Hepatocyte (in vitro differentiated cells): ENCODE data around the gene KRT7. TPM values are rescaled to one million over a fixed set of nuclear protein-coding genes. Genes with fewer than 3 reads are reported as not detected.

Source experiments
- DNase-seq: peaks from one replicate; pipeline ENCODE4 v3.0.0-alpha.2; 2016; ENCODE audit warnings: low spot score
- H2AFZ ChIP-seq: fragments of 200-600 bp; sonication (generic); 2 replicates; pipeline ENCODE4 v1.6.0; 2016; ENCODE audit warnings: antibody characterized with exemption, mild to moderate bottlenecking
- H3K27ac ChIP-seq: fragments of 200-600 bp; sonication (generic); 2 replicates; pipeline ENCODE4 v1.5.1; 2016; ENCODE audit warnings: mild to moderate bottlenecking
- H3K27me3 ChIP-seq: fragments of 200-600 bp; sonication (generic); 2 replicates; pipeline ENCODE4 v1.6.1; 2016
- H3K36me3 ChIP-seq: fragments of 200-600 bp; sonication (generic); replicated peaks from 2 replicates; pipeline ENCODE4 v1.5.1; 2016; ENCODE audit warnings: low read depth; ENCODE audit not compliant: insufficient read depth
- H3K4me1 ChIP-seq: fragments of 200-600 bp; sonication (generic); 2 replicates; pipeline ENCODE4 v1.5.1; 2016; ENCODE audit warnings: mild to moderate bottlenecking, moderate library complexity; ENCODE audit not compliant: insufficient read depth
- H3K4me2 ChIP-seq: fragments of 200-600 bp; sonication (generic); 2 replicates; pipeline ENCODE4 v1.6.0; 2016
- H3K4me3 ChIP-seq: fragments of 200-600 bp; sonication (generic); 2 replicates; pipeline ENCODE4 v1.5.1; 2016; ENCODE audit warnings: mild to moderate bottlenecking
- H3K79me2 ChIP-seq: fragments of 200-600 bp; sonication (generic); 2 replicates; pipeline ENCODE4 v1.6.0; 2017; ENCODE audit warnings: mild to moderate bottlenecking
- H3K9me2 ChIP-seq: fragments of 200-600 bp; sonication (generic); replicated peaks from 2 replicates; pipeline ENCODE4 v1.6.0; 2017; ENCODE audit warnings: mild to moderate bottlenecking; ENCODE audit not compliant: insufficient read depth
- H3K9me3 ChIP-seq: fragments of 200-600 bp; sonication (generic); 2 replicates; pipeline ENCODE4 v1.5.1; 2016; ENCODE audit warnings: low read depth, mild to moderate bottlenecking
- H4K20me1 ChIP-seq: fragments of 200-600 bp; sonication (generic); 2 replicates; pipeline ENCODE4 v1.6.0; 2016; ENCODE audit warnings: mild to moderate bottlenecking; ENCODE audit not compliant: insufficient read depth, poor library complexity, severe bottlenecking
- CTCF ChIP-seq: fragments of 200-600 bp; sonication (generic); IDR thresholded peaks from 2 replicates; pipeline ENCODE4 v1.5.1; 2016; ENCODE audit warnings: antibody characterized with exemption, mild to moderate bottlenecking; ENCODE audit not compliant: poor library complexity
- EZH2 ChIP-seq: fragments of 200-600 bp; sonication (generic); IDR thresholded peaks from 2 replicates; pipeline ENCODE4 v1.6.1; 2016; ENCODE audit warnings: antibody characterized with exemption, mild to moderate bottlenecking, borderline replicate concordance
- EZH2phosphoT487 ChIP-seq: fragments of 200-600 bp; sonication (generic); IDR thresholded peaks from one replicate; pipeline ENCODE4 v1.6.1; 2018; ENCODE audit warnings: antibody characterized with exemption, mild to moderate bottlenecking, low read depth, moderate library complexity; ENCODE audit not compliant: unreplicated experiment, severe bottlenecking
- WGBS: methylation state at CpG from one replicate; pipeline ENCODE4 v1.1.6; 2016; ENCODE audit warnings: low lambda C conversion rate; ENCODE audit errors: missing lambda C conversion rate; 5-methylcytosine and 5-hydroxymethylcytosine counted together
- polyA plus RNA-seq: library from polyadenylated mRNA; unstranded; fragments of >200 nt; fragmentation: Nextera tagmentation; extraction: Ambion mirVana; gene quantifications from 2 replicates; pipeline ENCODE4 v1.2.1, GENCODE V29; 2016
- total RNA-seq: library from RNA; depleted of rRNA; stranded (reverse); fragments of >200 nt; gene quantifications from 2 replicates; pipeline ENCODE4 v1.2.3, GENCODE V29; 2014

The KRT7 gene
- total and polyA plus RNA-seq, 2 experiments from 2014 or later: 27.1 to 33.3 TPM

GRCh38 chr12:52246720-52247621, 13.9 kb downstream of the KRT7 start:
- Histone ChIP-seq H3K9me3 (no peaks in the 10 kb centered on the region), H3K27me3 (peaks cover 8% of the 10 kb centered on the region), H3K4me2 (peak overlapping the region; percentile 19), H3K36me3 (no peaks in the 10 kb centered on the region), H3K4me1 (peaks cover 30% of the 10 kb centered on the region), H3K9me2 (no peaks in the 10 kb centered on the region), H3K4me3 (no peak overlapping the region), H4K20me1 (no peaks in the 10 kb centered on the region), H3K79me2 (no peaks in the 10 kb centered on the region), H2AFZ (no peak overlapping the region), H3K27ac (peak overlapping the region; percentile 78)
- peak; percentile 64 for DNase-seq
- TF ChIP-seq EZH2 (no peak), EZH2phosphoT487 (no peak), CTCF (no peak)
- 47% methylated on average over 10 of the region's 10 CpGs for WGBS

- no peaks in the 10 kb centered on the region for H3K79me2 ChIP-seq
- DNase-seq: no peak
- H2AFZ ChIP-seq: no peak overlapping the region
- WGBS: 81% methylated on average over 10 of the region's 10 CpGs
- H3K27me3 ChIP-seq: peaks cover 8% of the 10 kb centered on the region
- peak overlapping the region; percentile 78 for H3K27ac ChIP-seq
- H3K9me2 ChIP-seq: no peaks in the 10 kb centered on the region
- no peaks in the 10 kb centered on the region for H3K36me3 ChIP-seq
- no peaks in the 10 kb centered on the region for H4K20me1 ChIP-seq
- no peaks in the 10 kb centered on the region for H3K9me3 ChIP-seq
- peaks cover 30% of the 10 kb centered on the region for H3K4me1 ChIP-seq
- no peak overlapping the region for H3K4me3 ChIP-seq
- TF ChIP-seq CTCF (no peak), EZH2phosphoT487 (no peak), EZH2 (no peak)
- H3K4me2 ChIP-seq: peak overlapping the region; percentile 19
These were observed 14.8 kb downstream of the KRT7 start for GRCh38 chr12:52247622-52248540.

- WGBS: 89% methylated on average over 17 of the region's 18 CpGs
- H3K4me1 ChIP-seq: peaks cover 24% of the 10 kb centered on the region
- H3K4me2 ChIP-seq: no peak overlapping the region
These were observed 15.8 kb downstream of the KRT7 start for GRCh38 chr12:52248541-52249461.

More at GRCh38 chr12:52248541-52249461, 15.8 kb downstream of the KRT7 start:
- no peak for DNase-seq
- TF ChIP-seq CTCF (no peak), EZH2 (no peak), EZH2phosphoT487 (no peak)
- Histone ChIP-seq H4K20me1 (no peaks in the 10 kb centered on the region), H3K27ac (no peak overlapping the region), H3K9me3 (no peaks in the 10 kb centered on the region), H2AFZ (no peak overlapping the region), H3K9me2 (no peaks in the 10 kb centered on the region), H3K27me3 (peaks cover 8% of the 10 kb centered on the region), H3K4me3 (no peak overlapping the region), H3K79me2 (no peaks in the 10 kb centered on the region), H3K36me3 (no peaks in the 10 kb centered on the region)
